Natural killer cell (primary cell): Measurements from ENCODE around the gene AOPEP. TPM values are rescaled to one million over a fixed set of nuclear protein-coding genes. Genes with fewer than 3 reads are reported as not detected.

Experiments used
- ATAC-seq, 3 donors: fragments of 150-1000 bp in 2 of 3; fragments of 200-7000 bp in 1 of 3; cut with Tn5 transposase; 1 replicate in 1 of 3; 2 replicates in 2 of 3; pipeline ENCODE4 v1.10.0; 2021; ENCODE audit warnings: mild to moderate bottlenecking in 2 of 3, moderate library complexity in 2 of 3
- DNase-seq, 2 donors: peaks; one replicate each; pipeline versions ENCODE4 v3.0.0 to v3.0.0-alpha.2; 2013 to 2021; ENCODE audit warnings: mixed read lengths in 1 of 2
- H3K27ac ChIP-seq: one replicate; pipeline ENCODE4 v1.5.1; 2013; ENCODE audit warnings: mild to moderate bottlenecking, low read length
- H3K27me3 ChIP-seq: one replicate; pipeline ENCODE4 v1.6.1; 2013; ENCODE audit warnings: low read length; ENCODE audit not compliant: control insufficient read depth, insufficient read depth
- H3K36me3 ChIP-seq: one replicate; pipeline ENCODE4 v1.6.1; 2013; ENCODE audit warnings: low read length; ENCODE audit not compliant: control insufficient read depth, insufficient read depth
- H3K4me1 ChIP-seq: one replicate; pipeline ENCODE4 v1.6.1; 2013; ENCODE audit warnings: low read length; ENCODE audit not compliant: control insufficient read depth, insufficient read depth
- H3K4me3 ChIP-seq: one replicate; pipeline ENCODE4 v1.5.1; 2013; ENCODE audit warnings: low read length
- H3K9me3 ChIP-seq: one replicate; pipeline ENCODE4 v1.6.1; 2013; ENCODE audit warnings: low read length; ENCODE audit not compliant: control insufficient read depth, insufficient read depth
- H3K27ac Mint-ChIP-seq, 2 donors: one replicate each; pipeline ENCODE4 v1.8.0; 2022; ENCODE audit warnings: mild to moderate bottlenecking in 2 of 2, mixed read lengths in 2 of 2, moderate library complexity in 1 of 2
- H3K27me3 Mint-ChIP-seq, 2 donors: one replicate each; pipeline ENCODE4 v1.8.0; 2022; ENCODE audit warnings: low read depth in 2 of 2, mixed read lengths in 2 of 2
- H3K36me3 Mint-ChIP-seq: one replicate; pipeline ENCODE4 v1.8.0; 2022; ENCODE audit warnings: mixed read lengths
- H3K4me1 Mint-ChIP-seq, 2 donors: one replicate each; pipeline ENCODE4 v1.8.0; 2022; ENCODE audit warnings: mixed read lengths in 2 of 2
- H3K4me3 Mint-ChIP-seq: one replicate; pipeline ENCODE4 v1.8.0; 2022; ENCODE audit warnings: mild to moderate bottlenecking, moderate library complexity, mixed read lengths
- H3K9me3 Mint-ChIP-seq, 2 donors: one replicate each; pipeline ENCODE4 v1.8.0; 2022; ENCODE audit warnings: mixed read lengths in 2 of 2
- WGBS: methylation state at CpG from one replicate; pipeline ENCODE4 v1.1.7; 2013; ENCODE audit warnings: missing lambda C conversion rate; ENCODE audit not compliant: insufficient coverage; 5-methylcytosine and 5-hydroxymethylcytosine counted together
- intact Hi-C: fragments of 100-400 bp; cut with micrococcal nuclease; formaldehyde crosslinking; loops from one replicate; pipeline ENCODE4 v1.14.2; 2022
- total RNA-seq, 4 donors: library from RNA; stranded (reverse); fragments of 120-200 nt in 1 of 4; gene quantifications; one replicate each; pipeline versions ENCODE4 v1.2.3 to v1.2.4, GENCODE V29; 2013 to 2022
- TF ChIP-seq, protein P1 (sequence below): fragments of 200-600 bp; IDR thresholded peaks from one replicate; pipeline ENCODE4 v1.8.0; 2022; ENCODE audit warnings: antibody characterized with exemption

AOPEP gene
- total RNA-seq, 3 donors from 2014 or later (not counting 1 experiment from before 2014, with no cell fraction given), result 20.1 to 22.6 (median 20.6) TPM

DNA sequence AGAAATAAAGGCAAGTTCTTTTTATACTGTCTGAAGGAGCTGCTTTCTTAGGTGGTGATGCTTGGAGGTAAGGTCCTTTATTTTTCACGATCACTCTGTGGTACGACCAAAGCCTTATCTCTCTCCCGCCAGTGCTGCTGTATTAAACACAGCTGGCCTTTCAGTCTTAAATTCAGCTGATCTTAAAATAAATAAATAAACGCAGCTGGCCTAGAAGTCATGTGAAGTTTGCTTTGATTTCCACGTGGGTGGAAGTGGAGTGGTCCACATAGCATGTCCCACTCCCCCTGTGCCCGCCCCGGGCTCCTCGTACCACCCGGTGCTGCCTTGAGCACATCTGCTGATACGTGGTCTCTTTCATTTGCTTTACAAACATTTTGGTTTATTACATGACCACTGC lies 330.6 kb downstream of the AOPEP start:
- no peak for ATAC-seq
- WGBS, result 66% methylated on average over 10 of the region's 10 CpGs
- Mint-ChIP-seq H3K4me3 (no peak overlapping the region), H3K36me3 (no peaks in the 10 kb centered on the region), H3K4me1 (peaks cover 0 to 4% of the 10 kb centered on the region in 2 donors), H3K9me3 (no peaks in the 10 kb centered on the region), H3K27me3 (no peaks in the 10 kb centered on the region), H3K27ac (no peak overlapping the region)
- no peaks in the 10 kb centered on the region for H3K4me1 ChIP-seq
- TF ChIP-seq, protein P1, sequence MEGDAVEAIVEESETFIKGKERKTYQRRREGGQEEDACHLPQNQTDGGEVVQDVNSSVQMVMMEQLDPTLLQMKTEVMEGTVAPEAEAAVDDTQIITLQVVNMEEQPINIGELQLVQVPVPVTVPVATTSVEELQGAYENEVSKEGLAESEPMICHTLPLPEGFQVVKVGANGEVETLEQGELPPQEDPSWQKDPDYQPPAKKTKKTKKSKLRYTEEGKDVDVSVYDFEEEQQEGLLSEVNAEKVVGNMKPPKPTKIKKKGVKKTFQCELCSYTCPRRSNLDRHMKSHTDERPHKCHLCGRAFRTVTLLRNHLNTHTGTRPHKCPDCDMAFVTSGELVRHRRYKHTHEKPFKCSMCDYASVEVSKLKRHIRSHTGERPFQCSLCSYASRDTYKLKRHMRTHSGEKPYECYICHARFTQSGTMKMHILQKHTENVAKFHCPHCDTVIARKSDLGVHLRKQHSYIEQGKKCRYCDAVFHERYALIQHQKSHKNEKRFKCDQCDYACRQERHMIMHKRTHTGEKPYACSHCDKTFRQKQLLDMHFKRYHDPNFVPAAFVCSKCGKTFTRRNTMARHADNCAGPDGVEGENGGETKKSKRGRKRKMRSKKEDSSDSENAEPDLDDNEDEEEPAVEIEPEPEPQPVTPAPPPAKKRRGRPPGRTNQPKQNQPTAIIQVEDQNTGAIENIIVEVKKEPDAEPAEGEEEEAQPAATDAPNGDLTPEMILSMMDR, result no peak
- no peaks in the 10 kb centered on the region for H3K36me3 ChIP-seq
- intact Hi-C loops, result no loop called here
- DNase-seq, result no peak
- H3K27ac ChIP-seq, result no peak overlapping the region
- H3K9me3 ChIP-seq, result no peaks in the 10 kb centered on the region
- H3K4me3 ChIP-seq, result no peak overlapping the region
- peaks cover 4% of the 10 kb centered on the region for H3K27me3 ChIP-seq

DNA sequence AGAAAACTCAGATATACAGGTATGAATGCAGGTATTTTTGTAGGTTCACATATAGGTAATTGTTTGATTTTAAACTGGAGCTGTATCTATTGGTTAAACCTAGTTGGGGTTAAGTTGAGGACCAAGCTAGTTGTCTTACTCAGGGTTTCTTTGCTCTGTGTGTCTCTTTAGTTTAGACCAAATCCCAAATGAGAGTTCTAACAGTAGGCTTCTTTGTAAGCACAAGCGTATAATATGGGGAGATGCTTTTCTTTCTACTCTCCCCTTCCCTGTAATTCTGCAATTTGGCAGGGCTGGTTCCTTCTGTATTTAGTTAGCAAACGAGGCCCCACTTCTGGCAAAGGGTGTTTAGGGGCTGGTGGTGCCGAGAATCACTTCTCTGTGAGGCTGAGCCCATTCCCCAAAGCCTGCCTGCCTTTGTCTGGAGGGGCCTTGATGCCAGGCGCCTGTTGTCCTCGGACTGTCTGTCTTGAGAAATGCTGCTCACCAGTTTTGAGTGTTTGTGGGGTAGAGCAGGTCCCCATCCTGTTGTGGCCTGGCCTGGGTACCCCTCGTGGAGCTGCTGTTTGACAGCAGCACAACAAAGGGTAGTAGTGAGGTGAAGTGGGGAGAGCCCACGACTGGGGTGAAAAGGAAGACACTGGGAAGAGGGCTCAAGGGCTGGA lies 331.8 kb downstream of the AOPEP start:
- peaks cover 3% of the 10 kb centered on the region for H3K4me1 ChIP-seq
- H3K9me3 Mint-ChIP-seq, result no peaks in the 10 kb centered on the region
- no peak overlapping the region for H3K4me3 ChIP-seq
- WGBS, result 78% methylated on average over 6 of the region's 7 CpGs
- H3K4me3 Mint-ChIP-seq, result no peak overlapping the region
- peaks cover 0 to 11% of the 10 kb centered on the region in 2 donors for H3K4me1 Mint-ChIP-seq
- H3K36me3 ChIP-seq, result no peaks in the 10 kb centered on the region
- H3K27me3 ChIP-seq, result no peaks in the 10 kb centered on the region
- TF ChIP-seq, protein P1, result no peak
- H3K36me3 Mint-ChIP-seq, result no peaks in the 10 kb centered on the region
- no peak overlapping the region for H3K27ac ChIP-seq
- intact Hi-C loops, result no loop called here
- ATAC-seq, result no peak
- H3K27ac Mint-ChIP-seq, result no peak overlapping the region
- no peak for DNase-seq
- no peaks in the 10 kb centered on the region for H3K27me3 Mint-ChIP-seq
- no peaks in the 10 kb centered on the region for H3K9me3 ChIP-seq

DNA sequence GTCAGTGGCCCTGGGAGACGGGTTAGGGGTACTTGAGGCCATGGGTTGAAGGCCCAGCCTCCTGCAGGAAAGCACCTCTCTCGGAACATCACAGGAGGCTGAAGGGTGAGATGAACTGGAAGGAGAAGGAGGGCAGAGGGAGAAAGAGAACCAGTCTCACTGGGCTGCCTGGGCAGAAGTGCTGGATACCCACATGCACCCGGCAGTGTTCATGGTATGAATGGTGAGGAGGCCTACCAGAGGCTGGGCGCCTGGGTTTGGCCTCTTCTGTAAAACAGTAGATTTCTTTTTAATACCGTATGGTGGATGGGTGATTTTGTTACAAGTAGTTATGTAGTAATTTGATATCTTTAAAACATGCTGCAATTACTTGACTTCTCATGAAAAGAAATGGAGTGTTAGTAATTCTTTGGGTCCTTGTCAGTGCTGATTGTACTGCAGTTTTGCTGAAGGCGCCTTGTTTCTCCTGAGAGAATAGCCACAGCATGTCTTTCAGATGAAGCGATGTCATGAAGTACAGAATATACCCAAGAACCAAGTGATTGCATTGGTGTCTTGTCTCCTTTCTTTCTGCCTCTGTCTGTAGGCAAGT lies 332.4 kb downstream of the AOPEP start:
- H3K27ac ChIP-seq, result no peak overlapping the region
- WGBS, result 97% methylated on average over 7 of the region's 7 CpGs
- no peaks in the 10 kb centered on the region for H3K36me3 ChIP-seq
- Mint-ChIP-seq H3K4me1 (peaks cover 0 to 14% of the 10 kb centered on the region in 2 donors), H3K27me3 (no peaks in the 10 kb centered on the region), H3K27ac (no peak overlapping the region), H3K9me3 (no peaks in the 10 kb centered on the region), H3K4me3 (no peak overlapping the region), H3K36me3 (no peaks in the 10 kb centered on the region)
- H3K9me3 ChIP-seq, result no peaks in the 10 kb centered on the region
- peaks cover 3% of the 10 kb centered on the region for H3K4me1 ChIP-seq
- TF ChIP-seq, protein P1, result no peak
- DNase-seq, result no peak
- no peak for ATAC-seq
- intact Hi-C loops, result no loop called here
- no peaks in the 10 kb centered on the region for H3K27me3 ChIP-seq
- no peak overlapping the region for H3K4me3 ChIP-seq
